NCI-H510A treated with DMSO at 0.1 percent for 48 hours (cell line): ENCODE measurements around the gene ZNF8.
"Not testable (repeated sequence)": the region's sequence is repeated elsewhere in the genome, so short reads cannot be mapped to it uniquely, and the experiment has no call there.

Source experiments
- DNase-seq: peaks from one replicate; lab custom pipeline; 2025; lab: John Stamatoyannopoulos, UW

ZNF8 gene

GRCh38 chr19:58336216-58336615 is 57.5 kb downstream of the ZNF8 start:
- no peak for DNase-seq

DNA sequence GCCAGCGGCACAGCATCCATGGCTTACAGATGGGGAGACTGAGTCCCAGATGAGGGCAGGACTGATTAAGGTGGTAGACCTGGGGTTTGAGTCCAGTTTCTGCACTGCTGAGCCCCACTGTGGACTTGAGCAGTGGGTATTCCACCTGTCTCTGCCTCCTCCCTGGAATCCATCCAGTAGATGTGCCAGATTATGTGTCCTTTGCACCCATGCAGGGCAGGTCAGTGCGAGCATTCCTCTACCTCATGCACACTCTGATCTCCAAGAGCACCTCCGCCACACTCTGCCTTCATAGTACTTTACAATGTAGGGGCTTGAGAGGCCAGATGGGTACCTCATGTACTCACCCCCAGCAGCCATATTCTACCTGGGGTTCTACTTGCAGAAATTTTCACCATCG is 58.1 kb downstream of the ZNF8 start:
- DNase-seq = no peak

GRCh38 chr19:58338336-58338735 is 59.6 kb downstream of the ZNF8 start:
- no peak for DNase-seq

- DNase-seq = no peak
Measured at GRCh38 chr19:58338825-58339558, 60.2 kb downstream of the ZNF8 start.

GRCh38 chr19:58345558-58345957 is 66.8 kb downstream of the ZNF8 start:
- DNase-seq = no peak

GRCh38 chr19:58346961-58347929 is 68.5 kb downstream of the ZNF8 start:
- peak; percentile 62 for DNase-seq

DNA sequence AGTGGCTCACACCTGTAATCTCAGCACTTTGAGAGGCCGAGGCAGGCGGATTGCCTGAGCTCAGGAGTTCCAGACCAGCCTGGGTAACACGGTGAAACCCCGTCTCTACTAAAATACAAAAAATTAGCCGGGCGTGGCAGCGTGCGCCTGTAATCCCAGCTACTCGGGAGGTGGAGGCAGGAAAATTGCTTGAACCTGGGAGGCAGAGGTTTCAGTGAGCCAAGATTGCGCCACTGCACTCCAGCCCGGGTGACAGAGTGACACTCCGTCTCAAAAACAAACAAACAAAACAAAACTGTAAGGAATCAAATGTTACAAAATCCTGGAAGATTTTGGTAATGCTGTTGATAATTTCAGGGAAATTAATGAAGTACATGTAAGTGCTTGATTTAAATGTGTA is 69.3 kb downstream of the ZNF8 start:
- not testable (repeated sequence) for DNase-seq

GRCh38 chr19:58349590-58349989 is 70.8 kb downstream of the ZNF8 start:
- DNase-seq = no peak

- DNase-seq = no peak
Measured at GRCh38 chr19:58350001-58350861, 71.5 kb downstream of the ZNF8 start.

GRCh38 chr19:58350871-58351557 is 72.3 kb downstream of the ZNF8 start:
- no peak for DNase-seq

DNA sequence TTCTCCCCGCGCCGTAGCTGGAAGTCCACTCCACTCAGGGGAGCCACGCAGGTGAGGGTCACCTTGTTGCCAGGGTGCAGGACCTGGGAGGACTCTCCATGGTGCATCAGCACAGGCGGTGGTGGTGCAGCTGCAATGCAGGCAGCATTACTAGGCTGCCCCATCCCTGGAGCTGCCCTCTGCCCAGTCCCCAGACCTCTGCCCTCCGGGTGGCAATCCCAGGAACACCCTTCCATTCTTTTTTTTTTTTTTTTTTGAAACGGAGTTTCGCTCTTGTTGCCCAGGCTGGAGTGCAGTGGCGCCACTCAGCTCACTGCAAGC is 72.8 kb downstream of the ZNF8 start:
- DNase-seq = no peak

DNA sequence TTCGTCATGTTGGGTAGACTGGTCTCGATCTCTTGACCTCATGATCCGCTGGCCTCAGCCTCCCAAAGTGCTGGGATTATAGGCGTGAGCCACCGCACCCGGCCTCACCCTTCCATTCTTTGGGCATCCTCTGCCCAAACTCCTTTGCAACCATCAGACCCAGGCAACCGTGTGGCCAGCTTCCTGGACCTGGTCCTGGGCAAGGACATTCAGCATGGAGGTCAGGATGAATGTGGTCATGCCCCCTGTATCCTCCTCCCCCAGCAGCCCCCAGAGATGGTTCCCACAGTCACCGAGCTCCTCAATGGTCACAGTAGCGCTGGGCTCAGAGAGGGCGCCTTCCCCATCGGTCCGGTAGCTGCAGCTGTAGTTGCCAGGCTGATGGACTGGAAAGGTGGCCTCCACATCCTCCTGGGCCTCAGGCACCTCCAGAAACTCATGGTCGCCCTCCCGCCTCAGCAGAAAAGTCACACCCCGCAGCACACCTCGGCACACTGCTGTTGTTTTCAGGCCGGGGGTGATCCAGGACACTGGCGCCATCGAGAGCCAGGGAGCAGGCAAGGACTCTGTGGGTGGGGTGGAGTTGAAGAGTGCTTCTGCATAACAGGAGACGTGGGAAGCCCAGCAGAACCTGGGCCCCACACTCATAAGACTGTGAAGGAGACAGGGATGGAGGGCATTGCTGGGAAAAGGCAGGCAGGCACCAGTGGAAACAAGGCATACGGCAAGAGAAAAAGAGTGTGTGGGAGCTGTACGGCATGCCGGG is 73.4 kb downstream of the ZNF8 start:
- DNase-seq = no peak
